Measurements from ENCODE around the gene TEDDM1. TPM values are rescaled to one million over a fixed set of nuclear protein-coding genes. Genes with fewer than 3 reads are reported as not detected.

TEDDM1 gene
- total RNA-seq, 3 donors from 2014 or later = not detected

DNA sequence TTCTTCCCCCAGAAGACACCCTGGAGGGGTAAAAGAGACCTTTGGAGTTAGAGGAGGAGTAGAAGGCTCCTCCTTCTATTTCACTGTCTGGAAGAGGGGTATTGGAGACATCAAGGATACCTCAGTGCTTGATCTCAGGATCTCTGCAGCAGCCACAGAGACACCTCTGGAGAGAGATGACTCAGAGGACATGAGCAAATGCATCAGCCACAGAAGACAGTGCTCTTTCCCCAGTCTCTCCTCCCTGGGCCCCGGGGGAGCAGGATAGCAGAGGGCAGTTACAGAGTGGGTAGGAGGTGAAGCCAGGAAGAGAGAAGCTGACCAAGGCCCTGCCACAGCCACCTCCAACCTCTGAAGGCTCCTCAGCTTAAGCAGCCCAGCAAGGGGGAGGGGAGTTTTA, 15.3 kb upstream of the TEDDM1 start:
- Mint-ChIP-seq H3K36me3 (ENCODE audit: insufficient read depth) (no peaks in the 10 kb centered on the region), H3K27me3 (ENCODE audit: low read depth) (peaks cover 22% of the 10 kb centered on the region), H3K4me1 (ENCODE audit: low read depth) (no peaks in the 10 kb centered on the region), H3K4me3 (no peak overlapping the region), H3K9me3 (no peaks in the 10 kb centered on the region)
- ATAC-seq (peak in 1 of 2 donors; percentile 40), DNase-seq (no peak)

DNA sequence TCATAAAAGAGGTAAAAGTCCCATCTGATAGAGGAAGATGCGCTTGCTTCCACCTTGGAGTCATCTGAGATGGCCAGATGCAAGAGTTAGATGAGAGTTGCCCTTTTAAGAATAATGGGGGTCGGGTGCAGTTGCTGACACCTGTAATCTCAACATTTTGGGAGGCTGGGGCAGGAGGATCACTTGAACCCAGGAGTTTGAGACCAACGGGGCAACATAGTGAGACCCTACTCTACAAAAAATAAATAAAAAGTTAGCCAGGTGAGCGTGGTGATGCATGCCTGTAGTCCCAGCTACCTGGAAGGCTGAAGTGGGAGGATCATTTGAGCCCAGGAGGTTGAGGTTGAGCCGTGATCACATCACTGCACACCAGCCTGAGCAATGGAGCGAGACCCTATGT, 13.5 kb upstream of the TEDDM1 start:
- Mint-ChIP-seq H3K36me3 (ENCODE audit: insufficient read depth) (no peaks in the 10 kb centered on the region), H3K27me3 (ENCODE audit: low read depth) (peaks cover 28% of the 10 kb centered on the region), H3K4me1 (ENCODE audit: low read depth) (no peaks in the 10 kb centered on the region), H3K9me3 (no peaks in the 10 kb centered on the region), H3K4me3 (no peak overlapping the region)
- no peak for ATAC-seq
- DNase-seq = no peak

DNA sequence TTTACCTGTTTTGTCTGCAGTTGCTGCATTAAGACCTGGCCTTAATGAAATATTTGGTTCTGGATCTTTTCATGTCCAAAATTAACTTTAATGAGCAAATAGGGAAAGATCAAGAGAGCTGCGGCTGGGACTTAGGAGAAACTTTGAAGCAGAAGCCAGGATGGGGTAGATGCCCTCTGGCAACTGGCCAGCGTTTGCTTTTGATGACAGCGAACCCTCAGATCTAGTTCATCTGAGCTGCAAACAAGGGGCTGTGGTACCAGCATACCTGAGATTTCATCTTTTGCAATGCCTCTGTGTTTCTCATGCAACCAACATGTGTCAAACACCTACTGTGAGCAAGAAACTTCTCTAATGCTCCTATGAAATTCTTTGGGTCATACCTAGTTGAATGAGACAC, 13.0 kb upstream of the TEDDM1 start:
- Mint-ChIP-seq H3K27me3 (ENCODE audit: low read depth) (peaks cover 28% of the 10 kb centered on the region), H3K36me3 (ENCODE audit: insufficient read depth) (no peaks in the 10 kb centered on the region)

DNA sequence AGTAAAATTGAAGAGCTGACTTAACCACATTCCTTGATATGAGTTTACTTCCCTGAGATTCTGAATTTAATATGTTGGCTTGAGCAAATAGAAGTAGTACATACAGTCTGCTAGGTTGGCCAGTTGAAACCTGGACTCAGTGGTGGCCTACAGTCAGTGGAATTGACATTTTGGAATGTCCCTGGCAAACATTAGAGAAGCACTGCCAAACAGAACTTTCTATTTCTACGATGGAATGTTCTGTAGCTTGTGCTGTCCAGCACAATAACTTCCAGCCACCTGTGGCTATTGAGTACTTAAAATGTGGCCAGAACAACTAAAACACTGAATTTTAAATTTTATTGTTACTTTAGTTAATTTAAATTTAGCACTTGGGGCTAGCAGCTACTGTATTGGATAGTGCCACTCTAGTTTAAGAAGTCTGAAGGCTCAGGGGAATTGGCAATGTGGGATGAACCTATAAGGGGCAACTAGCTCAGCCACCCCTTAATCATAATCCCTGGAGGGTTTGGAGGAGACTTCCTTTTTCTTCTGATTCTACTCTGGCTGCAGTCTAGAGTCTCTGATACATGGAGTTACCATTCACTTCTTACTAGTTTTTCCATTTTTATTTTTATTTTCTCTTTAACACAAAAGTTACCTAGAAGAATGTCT, 10.3 kb upstream of the TEDDM1 start:
- no peaks in the 10 kb centered on the region for H3K36me3 Mint-ChIP-seq (ENCODE audit: insufficient read depth)
- no peak overlapping the region for H3K4me3 Mint-ChIP-seq
- no peaks in the 10 kb centered on the region for H3K4me1 Mint-ChIP-seq (ENCODE audit: low read depth)
- peaks cover under 1% of the 10 kb centered on the region for H3K9me3 Mint-ChIP-seq
- H3K27me3 Mint-ChIP-seq (ENCODE audit: low read depth) = peaks cover 35% of the 10 kb centered on the region
- ATAC-seq = no peak
- no peak for DNase-seq

More for the DNA sequence above, 13.0 kb upstream of the TEDDM1 start:
- DNase-seq (no peak), ATAC-seq (no peak)
- Mint-ChIP-seq H3K4me3 (no peak overlapping the region), H3K4me1 (ENCODE audit: low read depth) (no peaks in the 10 kb centered on the region), H3K9me3 (no peaks in the 10 kb centered on the region)

DNA sequence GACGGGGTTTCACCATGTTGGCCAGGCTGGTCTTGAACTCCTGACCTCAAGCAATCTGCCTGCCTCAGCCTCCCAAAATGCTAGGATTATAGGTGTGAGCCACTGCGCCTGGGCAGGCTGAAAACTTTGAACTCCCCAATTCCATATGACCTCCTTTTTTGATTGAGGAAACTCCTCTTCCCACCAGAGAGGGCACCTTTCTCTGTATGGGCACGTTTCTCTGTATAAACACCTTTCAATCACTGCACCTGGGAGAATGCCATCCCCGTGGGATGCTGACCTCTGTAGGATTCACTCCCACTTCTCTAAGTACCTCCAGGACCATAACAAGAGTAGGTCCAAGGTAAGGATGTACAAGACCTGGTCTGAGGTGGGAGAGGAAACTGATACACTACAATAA, 9.7 kb upstream of the TEDDM1 start:
- Mint-ChIP-seq H3K36me3 (ENCODE audit: insufficient read depth) (no peaks in the 10 kb centered on the region), H3K9me3 (peaks cover 5% of the 10 kb centered on the region), H3K4me3 (no peak overlapping the region), H3K27me3 (ENCODE audit: low read depth) (peaks cover 35% of the 10 kb centered on the region), H3K4me1 (ENCODE audit: low read depth) (no peaks in the 10 kb centered on the region)
- ATAC-seq = no peak
- DNase-seq = no peak

DNA sequence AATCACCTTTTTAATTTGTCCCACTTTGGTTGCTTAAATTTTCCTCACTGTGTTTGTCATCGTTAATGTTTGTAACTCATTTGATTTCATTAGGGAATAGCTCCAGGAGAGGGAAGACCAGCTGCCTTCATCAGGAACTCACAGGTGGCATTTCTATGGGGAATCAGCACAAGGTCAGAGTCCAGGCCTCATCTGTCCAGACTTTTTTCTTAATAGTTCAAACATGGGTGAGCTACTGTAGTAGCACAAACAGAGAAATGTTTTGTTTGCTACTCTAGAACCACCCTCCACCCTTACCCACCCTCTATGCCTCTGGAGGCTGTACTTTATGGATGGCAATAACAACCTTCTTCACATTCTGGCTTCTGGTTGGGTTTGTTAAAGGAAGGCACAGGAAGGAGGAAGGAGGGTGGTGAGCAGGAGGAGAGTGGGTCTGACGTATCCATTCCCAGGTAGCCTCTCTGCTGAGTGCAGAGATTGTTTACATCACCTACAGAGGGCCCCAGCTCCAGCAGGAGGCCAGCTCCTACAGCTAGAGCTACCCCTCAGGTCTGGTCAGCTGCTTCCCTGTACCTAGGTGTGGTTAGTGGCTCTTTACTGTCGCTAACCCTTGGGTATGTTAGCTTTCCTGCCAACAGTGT, 8.1 kb upstream of the TEDDM1 start:
- peaks cover 30% of the 10 kb centered on the region for H3K27me3 Mint-ChIP-seq (ENCODE audit: low read depth)
- H3K4me3 Mint-ChIP-seq = no peak overlapping the region
- H3K4me1 Mint-ChIP-seq (ENCODE audit: low read depth) = no peaks in the 10 kb centered on the region
- no peak for DNase-seq
- H3K36me3 Mint-ChIP-seq (ENCODE audit: insufficient read depth) = no peaks in the 10 kb centered on the region
- H3K9me3 Mint-ChIP-seq = peaks cover 5% of the 10 kb centered on the region
- no peak for ATAC-seq

DNA sequence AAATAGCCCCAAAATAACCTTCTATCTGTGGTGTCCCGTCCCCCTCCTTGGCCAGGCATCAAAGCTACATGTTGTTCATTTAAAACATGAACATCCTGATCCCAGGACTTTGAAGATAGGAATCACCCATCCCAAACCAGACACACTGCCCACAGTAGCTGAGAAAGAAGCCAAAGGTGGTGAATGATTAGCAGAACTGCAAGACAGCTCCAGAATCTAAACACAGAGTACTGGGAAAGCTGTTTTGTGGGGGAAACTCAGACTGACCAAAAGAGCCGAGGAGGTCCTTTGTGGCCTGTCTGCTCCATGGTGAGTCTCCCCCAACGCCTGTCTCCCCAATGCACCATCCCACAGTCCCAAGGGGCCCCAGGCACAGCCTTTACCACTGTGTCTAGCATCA, 7.3 kb upstream of the TEDDM1 start:
- ATAC-seq (no peak), DNase-seq (no peak)
- Mint-ChIP-seq H3K4me3 (no peak overlapping the region), H3K27me3 (ENCODE audit: low read depth) (peaks cover 30% of the 10 kb centered on the region), H3K9me3 (peaks cover 5% of the 10 kb centered on the region), H3K36me3 (ENCODE audit: insufficient read depth) (no peaks in the 10 kb centered on the region), H3K4me1 (ENCODE audit: low read depth) (no peaks in the 10 kb centered on the region)

DNA sequence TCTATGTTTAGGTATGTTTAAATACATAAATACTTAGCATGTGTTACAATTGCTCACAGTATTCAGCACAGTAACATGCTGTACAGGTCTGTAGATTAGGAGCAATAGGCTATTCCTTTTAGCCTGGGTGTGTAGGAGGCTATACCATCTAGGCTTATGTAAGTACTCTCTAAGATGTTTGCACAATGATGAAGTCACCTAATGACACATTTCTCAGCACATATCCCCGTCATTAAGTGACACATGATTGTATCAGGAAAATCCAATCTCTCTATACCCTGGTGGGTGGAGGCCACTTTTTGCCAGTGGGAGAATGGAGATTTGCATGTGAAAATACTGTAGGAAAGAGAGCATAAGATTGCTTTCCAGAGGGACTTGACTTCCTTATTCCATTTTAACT, 5.5 kb upstream of the TEDDM1 start:
- DNase-seq = no peak
- Mint-ChIP-seq H3K9me3 (peaks cover 5% of the 10 kb centered on the region), H3K4me3 (no peak overlapping the region), H3K27me3 (ENCODE audit: low read depth) (peaks cover 30% of the 10 kb centered on the region), H3K4me1 (ENCODE audit: low read depth) (no peaks in the 10 kb centered on the region), H3K36me3 (ENCODE audit: insufficient read depth) (no peaks in the 10 kb centered on the region)
- ATAC-seq = no peak

DNA sequence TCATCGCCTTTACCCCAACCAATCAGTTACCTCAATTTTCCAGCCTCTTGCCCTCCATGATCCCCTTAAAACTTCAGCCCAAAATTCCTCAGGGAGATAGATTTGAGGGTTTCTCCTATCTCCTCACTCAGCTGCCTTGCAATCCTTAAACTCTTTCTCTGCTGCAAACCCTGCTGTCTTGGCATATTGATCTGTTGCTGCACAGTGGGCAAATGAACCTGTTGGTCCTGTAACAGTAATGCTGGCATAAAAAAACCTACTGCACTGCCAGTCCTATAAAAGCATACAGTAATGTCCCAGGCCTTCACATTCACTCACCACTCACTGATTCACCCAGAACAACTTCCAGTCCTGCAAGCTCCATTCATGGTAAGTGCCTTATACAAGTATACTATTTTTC, 5.1 kb upstream of the TEDDM1 start:
- H3K4me3 Mint-ChIP-seq = no peak overlapping the region
- H3K9me3 Mint-ChIP-seq = peaks cover 5% of the 10 kb centered on the region
- no peaks in the 10 kb centered on the region for H3K4me1 Mint-ChIP-seq (ENCODE audit: low read depth)
- peaks cover 30% of the 10 kb centered on the region for H3K27me3 Mint-ChIP-seq (ENCODE audit: low read depth)
- ATAC-seq (no peak), DNase-seq (no peak)
- no peaks in the 10 kb centered on the region for H3K36me3 Mint-ChIP-seq (ENCODE audit: insufficient read depth)

DNA sequence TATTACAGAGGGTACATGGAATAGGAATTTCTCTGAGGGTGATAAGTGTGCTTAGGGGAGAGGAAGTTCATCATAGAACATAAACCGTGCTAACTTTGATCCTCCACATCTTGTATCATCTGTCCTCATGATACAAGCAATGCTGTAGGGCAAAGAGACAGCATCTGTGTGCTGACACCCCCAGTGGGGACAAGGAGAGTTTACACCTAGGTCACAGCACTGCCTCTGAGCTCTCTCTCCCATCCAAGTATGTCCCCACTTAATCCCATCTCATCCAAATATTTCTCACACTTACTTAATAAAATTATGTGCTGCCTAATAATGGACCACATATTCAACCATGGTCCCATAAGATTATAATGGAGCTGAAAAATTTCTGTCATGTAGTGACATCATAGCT, 4.3 kb upstream of the TEDDM1 start:
- Mint-ChIP-seq H3K4me3 (no peak overlapping the region), H3K27me3 (ENCODE audit: low read depth) (peaks cover 25% of the 10 kb centered on the region), H3K36me3 (ENCODE audit: insufficient read depth) (no peaks in the 10 kb centered on the region), H3K4me1 (ENCODE audit: low read depth) (no peaks in the 10 kb centered on the region), H3K9me3 (peaks cover 5% of the 10 kb centered on the region)
- ATAC-seq (no peak), DNase-seq (no peak)

DNA sequence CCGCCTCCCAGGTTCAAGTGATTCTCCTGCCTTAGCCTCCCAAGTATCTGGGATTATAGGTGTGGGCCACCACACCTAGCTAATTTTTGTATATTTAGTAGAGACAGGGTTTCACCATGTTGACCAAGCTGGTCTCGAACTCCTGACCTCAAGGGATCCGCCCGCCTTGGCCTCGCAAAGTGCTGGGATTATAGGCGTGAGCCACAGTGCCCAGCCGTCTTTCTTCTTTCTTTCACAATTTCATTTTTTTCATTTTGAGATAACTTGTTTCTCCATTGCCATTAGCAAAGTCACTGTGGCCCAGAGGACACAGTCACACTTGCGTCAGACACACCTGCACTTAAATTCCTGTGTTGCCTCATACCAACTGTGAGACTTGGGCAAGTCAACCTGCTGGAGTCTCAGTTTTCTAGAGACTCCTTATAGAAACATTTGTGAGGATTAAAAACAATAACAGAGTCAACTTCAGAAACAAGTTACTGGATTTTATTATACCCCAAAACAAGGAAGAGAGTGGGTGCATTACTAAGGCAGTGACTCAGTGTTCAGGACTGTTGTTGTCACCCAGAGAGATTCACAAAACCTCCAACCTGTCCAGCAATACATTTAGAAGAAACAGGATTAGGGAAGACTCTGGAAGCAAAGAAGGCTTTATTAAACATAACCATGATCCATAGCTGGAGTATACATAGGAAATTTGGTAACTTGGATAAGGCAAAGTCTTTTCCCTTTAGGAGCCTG, 2.6 kb downstream of the TEDDM1 start:
- Mint-ChIP-seq H3K36me3 (ENCODE audit: insufficient read depth) (no peaks in the 10 kb centered on the region), H3K9me3 (no peaks in the 10 kb centered on the region), H3K4me1 (ENCODE audit: low read depth) (peaks cover 4% of the 10 kb centered on the region), H3K27me3 (ENCODE audit: low read depth) (no peaks in the 10 kb centered on the region), H3K4me3 (no peak overlapping the region)
- ATAC-seq = no peak
- no peak for DNase-seq

DNA sequence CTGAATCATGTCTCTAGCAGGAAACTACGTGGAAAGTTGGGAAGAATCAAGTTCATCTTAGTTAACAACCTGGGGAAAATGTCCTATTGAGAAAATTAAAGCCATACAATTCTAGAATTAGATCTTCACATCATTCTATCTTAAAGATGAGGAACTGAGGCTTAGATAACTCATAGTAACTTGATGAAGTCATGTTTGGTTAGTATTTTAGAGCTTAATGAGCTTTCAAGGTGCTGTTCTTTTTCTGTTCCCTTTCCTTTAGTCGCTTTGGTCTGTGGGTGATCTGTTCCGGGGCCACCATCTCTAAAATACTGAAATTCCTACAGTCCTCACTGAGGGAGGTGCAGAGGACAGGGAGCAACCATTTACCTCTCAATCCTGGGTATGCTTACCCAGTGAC, 4.6 kb downstream of the TEDDM1 start:
- DNase-seq = no peak
- Mint-ChIP-seq H3K9me3 (no peaks in the 10 kb centered on the region), H3K4me3 (no peak overlapping the region), H3K27me3 (ENCODE audit: low read depth) (no peaks in the 10 kb centered on the region), H3K4me1 (ENCODE audit: low read depth) (peaks cover 10% of the 10 kb centered on the region), H3K36me3 (ENCODE audit: insufficient read depth) (no peaks in the 10 kb centered on the region)
- no peak for ATAC-seq

DNA sequence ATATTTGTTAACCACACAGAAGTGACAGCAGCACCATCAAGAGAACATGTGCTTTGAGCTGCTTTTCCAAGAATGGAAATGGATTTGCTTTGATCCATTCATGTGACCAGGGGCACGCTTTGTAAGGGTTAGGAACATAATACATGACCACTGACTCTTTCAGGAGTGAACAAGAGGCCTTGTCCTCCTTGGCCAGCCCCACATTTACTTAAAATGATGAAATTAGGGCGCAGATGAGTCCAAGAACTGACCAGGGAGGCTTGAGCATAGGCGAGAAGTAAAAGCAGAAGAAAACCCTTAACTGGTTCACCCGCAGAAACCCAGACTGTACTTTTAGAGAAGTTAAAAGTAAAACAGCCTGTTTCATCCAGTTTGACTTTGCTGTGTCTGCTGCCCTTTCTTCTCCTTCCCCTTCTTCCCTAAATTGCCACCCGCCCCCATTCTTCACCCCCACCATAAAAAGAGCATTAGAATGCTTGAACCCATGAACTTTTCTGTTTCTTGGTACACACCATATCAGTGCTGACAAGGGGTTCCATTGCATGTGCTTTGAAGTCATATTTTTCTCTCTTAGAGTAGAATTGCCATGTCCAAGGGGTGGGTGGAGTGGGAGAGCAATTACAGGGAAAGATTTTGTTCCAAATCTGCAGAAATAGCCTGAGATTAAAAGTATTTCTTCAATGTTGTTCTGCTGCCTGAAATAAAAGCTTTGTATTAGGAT, 6.3 kb downstream of the TEDDM1 start:
- H3K27me3 Mint-ChIP-seq (ENCODE audit: low read depth) = no peaks in the 10 kb centered on the region
- ATAC-seq (no peak), DNase-seq (no peak)
- H3K4me3 Mint-ChIP-seq = no peak overlapping the region
- H3K9me3 Mint-ChIP-seq = no peaks in the 10 kb centered on the region
- peaks cover 22% of the 10 kb centered on the region for H3K4me1 Mint-ChIP-seq (ENCODE audit: low read depth)
- H3K36me3 Mint-ChIP-seq (ENCODE audit: insufficient read depth) = no peaks in the 10 kb centered on the region
